Right forelimb (tissue), 1 donor: ENCODE data around the gene HTR3B.
"Not testable (repeated sequence)": the region's sequence is repeated elsewhere in the genome, so short reads cannot be mapped to it uniquely, and the experiment has no call there.

ENCODE experiments used
- DNase-seq: peaks from one replicate; pipeline ENCODE4 v3.0.0-alpha.2; 2018

HTR3B gene

DNA sequence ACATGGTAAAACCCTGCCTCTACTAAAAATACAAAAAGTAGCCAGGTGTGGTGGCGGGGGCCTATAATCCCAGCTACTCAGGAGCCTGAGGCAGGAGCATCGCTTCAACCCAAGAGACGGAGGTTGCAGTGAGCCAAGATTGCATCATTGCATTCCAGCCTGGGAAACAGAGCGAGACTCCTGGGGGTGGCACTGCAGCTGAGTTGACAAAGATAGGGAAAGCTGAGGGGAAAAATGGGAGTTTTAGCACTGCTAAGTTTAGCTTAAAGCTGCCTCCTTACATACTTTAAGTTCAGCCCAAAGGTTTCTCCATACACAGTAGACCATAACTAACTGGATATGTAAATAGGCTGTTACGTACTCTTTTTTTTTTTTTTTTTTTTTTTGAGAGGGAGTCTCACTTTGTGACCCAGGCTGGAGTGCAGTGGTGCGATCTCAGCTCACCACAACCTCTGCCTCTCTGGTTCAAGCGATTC, 20.2 kb upstream of the HTR3B start:
- no peak for DNase-seq

DNA sequence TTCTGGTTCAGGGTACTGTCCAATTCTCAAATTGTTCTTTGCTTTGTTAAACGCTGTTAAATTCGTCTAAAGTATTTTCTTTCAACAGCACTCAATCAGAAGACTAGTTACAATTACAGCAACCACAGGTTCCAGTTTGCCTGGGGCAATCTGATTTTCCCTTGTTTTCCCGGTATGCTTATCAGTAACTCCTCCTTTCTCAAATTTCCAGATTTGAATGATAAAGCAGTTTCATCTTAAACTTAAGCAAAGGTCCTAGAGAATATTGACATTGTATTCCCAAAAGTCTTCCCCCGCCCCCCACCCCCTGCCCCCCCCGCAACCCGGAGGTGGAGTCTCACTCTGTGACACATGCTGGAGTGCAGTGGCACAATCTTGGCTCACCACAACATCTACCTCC, 18.7 kb upstream of the HTR3B start:
- DNase-seq: no peak

DNA sequence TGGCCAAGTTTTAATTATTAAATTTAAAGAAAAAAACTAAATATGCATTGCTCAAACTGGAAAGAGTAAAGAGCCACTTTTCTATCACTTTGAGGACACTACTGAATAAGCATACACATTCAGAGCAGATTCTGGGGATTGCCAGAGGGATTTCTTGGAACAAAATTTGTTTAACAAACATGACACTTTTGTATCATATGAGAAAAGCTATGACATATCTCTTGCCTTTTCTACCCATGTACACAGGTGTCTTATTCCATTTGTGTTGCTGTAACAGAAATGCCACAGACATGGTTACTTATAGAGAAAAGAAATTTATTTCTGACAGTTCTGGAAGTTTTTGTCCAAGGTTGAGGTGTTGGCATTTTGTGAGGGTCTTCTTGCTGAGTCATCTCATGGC, 15.7 kb upstream of the HTR3B start:
- no peak for DNase-seq

DNA sequence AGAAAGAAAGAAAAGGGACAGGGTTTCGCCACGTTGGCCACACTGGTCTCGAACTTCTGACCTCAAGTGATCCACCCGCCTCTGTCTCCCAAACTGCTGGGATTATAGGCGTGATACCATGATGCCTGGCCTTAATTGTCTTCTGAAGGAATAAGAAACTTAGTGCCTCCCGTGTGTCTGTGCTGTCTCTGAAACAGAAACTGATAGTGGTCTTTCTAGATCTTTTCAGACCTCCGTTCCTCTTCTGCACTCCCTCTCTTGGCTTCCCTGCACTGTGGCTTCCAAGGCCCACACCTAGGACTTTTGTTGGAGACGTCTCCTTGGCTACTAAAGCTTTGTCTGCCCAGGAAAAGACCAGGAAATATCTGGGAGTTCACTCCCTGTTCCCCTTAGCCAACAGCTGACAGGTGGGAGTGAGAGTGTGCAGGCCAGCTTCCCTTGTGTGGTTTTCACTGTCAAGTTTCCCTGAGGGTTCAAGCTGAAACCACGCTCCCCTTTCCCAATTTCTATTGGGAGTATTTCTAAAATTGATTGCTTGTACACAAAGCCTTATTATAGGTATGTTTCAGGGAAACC, 10.1 kb upstream of the HTR3B start:
- no peak for DNase-seq

DNA sequence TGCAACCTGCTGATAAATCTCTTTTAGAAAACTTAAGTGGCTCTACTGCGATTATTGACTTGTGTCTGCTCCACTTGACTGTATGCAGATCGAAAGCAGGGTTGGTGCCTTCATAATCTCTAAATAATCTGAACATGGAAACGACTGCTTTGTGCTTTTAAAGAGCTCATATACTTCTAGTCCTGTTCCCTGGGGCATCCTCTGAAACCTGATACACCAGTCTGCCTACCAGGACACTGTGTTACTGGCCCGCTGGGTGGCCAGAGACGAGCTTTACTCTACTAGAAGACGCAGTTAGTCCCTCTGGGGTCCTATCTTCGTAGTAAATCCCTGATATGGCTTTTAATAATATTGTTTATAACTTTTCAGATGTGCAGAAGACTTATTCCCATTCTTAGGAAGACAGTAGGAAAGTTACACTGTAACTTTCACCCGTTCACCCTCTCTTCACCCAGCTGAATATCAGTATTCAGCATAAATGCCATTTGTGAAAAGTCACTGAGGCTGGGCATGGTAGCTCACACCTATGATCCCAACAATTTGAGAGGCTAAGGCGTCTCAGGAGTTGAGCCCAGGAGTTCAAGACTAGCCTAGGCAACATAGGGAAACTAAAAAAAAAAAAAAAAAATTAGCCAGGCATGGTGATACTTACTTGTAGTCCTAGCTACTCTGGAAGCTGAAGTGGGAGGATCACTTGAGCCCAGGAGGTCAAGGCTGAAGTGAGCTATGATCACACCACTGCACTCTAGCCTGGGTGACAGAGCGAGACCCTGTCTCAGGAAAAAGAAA, 9.0 kb upstream of the HTR3B start:
- DNase-seq: no peak

DNA sequence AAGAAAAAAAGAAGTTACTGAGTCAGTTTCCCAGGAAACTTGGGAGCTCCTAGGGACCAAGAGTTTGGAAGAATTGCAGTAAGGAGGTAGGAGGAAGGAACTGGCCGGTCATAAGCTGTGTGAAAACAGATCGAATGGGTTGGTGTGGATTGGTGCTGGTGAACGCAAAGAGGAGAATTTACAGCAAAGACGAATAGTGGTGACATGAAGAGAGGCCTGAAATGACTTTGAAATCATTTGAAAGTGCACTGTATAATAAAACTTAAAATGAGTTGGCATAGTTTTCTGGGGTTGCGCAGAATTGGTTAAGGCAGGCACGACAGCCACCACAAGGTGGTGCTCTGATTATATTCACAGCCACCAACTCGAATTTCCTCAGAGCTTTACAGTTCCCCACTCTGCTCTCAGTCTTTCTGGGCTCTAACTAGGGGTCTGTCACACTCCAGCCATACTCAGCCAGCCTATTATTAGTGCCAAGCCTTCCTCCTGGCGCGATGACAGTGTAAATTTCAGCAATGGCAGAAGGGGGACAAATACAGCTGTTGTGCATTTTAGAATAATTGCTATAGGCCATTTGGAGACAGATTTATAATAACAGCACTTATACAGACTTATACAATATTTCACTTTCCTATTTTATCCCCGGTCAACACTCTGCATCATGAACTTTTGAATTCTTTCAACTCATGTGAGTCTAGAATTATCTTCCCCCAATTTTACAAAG, 8.3 kb upstream of the HTR3B start:
- no peak for DNase-seq

DNA sequence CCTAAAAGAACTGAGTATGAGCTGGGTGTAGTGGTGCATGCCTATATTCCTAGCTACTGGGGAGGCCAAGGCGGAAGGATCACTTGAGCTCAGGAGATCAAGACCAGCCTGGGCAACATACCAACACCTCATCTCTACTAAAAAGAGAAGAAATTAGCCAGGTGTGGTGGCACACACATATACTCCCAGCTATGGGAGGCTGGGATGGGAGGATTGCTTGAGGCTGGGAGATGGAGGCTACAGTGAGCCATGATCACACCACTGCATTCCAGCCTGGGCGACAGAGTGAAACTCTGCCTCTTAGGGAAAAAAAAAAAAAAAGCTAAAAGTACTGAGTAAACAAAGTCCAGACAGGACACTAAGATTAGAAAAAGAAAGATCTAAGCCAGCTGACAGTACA, 3.5 kb upstream of the HTR3B start:
- no peak for DNase-seq

DNA sequence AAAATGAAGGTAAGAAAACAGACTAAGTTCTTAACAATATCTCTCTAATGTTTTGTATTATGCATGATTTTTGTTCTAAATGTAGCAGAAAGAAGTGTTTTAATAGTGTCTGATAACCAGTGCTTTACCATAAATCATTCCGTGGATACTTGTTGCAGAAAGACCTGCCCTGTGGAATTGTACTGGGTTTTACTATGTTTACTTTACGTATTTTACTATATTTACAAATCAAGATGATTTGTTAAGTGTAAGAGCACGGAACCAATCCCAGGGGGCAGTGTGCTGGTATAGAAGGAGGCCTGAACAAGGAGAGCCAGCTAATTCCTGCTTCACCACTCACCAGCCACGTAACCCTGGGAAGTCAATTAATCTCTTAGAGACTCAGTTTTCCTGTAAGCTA, 1.4 kb downstream of the HTR3B start:
- DNase-seq: no peak

DNA sequence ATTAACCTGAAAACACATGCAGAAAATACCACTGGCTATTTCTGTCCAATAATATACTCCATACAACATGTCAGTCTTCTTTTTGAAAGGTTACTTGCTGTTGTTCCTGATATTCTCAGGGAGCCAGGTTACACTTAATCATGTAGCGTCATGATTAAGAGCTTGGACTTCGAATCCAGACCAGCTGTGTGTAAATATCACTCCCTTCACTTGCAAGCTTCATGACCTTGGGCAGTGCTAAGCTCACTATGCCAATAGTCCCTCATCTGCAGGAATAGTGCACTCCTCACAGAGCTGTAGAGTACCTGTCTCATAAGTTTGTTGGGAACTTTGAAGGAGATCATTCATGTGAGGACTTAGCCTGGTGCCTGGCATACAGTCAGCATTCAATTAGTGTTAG, 1.9 kb downstream of the HTR3B start:
- no peak for DNase-seq

DNA sequence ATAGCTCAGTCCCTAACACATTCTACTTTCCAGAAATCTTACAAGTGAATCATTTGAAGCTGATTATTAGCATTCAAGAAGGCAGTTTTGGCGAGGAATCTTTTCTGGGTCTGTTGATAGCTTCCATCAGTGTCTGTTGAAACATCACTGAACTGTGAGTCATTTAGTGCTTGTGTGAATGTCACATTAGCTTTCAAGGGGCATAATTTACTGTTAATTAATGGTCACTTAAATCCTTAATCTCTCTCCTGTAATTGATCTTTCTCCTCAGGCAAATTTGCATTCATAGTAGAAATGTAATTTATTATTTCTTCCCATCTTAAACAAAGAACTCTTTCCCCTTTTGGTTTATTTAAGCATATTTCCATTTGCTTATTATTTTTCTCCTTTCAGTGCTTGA, 2.6 kb downstream of the HTR3B start:
- DNase-seq: no peak

DNA sequence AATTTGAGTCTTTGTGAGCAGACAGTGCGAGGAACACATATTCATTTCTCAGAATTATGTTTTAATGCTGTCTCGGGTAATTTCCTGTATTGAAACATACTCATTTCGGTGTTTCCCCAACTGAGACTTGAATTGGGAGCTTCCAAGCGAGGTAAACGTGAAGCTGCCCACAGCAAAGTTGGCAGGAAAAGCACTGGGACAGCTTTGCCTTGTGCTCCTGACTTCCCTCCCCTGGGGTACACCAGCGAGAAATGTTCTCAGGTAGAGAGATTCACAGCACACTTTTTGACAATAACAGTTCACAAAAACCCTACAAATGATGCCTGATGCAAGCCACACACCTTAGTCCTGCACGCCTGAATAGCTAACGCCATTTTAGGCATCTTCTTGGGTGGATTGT, 3.1 kb downstream of the HTR3B start:
- DNase-seq: no peak

DNA sequence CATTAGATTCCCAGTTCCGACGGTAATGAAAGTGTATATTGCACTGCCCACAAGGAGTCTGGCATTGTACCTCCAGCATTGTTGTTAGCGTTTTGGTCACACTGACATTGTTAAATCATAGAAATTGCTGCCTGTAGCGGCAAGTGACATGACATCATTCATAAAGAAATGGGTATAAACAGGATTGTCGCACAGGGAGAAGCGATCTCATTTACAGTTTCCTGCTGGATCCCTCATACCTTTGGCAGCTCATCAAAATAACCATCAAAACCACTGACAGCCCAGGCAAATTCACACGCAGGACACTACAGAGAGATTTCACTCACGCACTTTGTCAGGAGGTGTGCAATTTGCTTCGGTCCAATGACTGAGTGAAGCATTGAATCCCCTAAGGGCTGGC, 3.5 kb downstream of the HTR3B start:
- DNase-seq: no peak

DNA sequence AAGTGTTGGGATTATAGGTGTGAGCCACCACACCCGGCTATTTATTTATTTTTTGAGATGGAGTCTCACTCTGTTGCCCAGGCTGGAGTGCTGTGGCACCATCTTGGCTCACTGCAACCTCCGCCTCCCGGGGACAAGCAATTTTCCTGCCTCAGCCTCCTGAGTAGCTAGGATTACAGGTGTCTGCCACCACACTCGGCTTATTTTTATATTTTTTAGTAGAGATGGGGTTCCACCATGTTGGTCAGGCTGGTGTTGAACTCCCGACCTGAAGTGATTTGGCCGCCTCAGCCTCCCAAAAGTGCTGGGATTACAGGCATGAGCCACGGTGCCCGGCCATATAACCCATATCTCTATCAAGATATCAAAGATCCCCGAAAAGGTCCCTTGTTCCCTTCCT, 6.9 kb downstream of the HTR3B start:
- not testable (repeated sequence) for DNase-seq

DNA sequence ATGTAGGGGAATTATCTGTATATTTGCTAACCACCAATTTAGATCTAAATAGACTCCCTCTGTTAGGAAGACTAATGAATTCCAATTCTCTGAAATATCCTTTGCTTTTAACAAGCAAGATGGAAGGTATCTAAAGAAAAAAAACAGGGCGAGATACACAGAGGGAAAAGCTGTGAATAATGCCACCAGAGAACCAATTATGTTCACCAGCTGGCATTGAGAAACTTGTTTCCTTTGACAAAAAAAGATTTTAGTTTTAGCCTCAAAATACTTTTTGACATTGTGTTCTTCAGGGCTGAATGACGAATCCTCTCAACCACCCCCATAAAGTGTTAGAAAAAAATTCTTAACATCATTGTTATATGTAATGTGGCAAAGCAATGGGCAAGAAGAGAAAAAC, 19.0 kb downstream of the HTR3B start:
- DNase-seq: no peak

DNA sequence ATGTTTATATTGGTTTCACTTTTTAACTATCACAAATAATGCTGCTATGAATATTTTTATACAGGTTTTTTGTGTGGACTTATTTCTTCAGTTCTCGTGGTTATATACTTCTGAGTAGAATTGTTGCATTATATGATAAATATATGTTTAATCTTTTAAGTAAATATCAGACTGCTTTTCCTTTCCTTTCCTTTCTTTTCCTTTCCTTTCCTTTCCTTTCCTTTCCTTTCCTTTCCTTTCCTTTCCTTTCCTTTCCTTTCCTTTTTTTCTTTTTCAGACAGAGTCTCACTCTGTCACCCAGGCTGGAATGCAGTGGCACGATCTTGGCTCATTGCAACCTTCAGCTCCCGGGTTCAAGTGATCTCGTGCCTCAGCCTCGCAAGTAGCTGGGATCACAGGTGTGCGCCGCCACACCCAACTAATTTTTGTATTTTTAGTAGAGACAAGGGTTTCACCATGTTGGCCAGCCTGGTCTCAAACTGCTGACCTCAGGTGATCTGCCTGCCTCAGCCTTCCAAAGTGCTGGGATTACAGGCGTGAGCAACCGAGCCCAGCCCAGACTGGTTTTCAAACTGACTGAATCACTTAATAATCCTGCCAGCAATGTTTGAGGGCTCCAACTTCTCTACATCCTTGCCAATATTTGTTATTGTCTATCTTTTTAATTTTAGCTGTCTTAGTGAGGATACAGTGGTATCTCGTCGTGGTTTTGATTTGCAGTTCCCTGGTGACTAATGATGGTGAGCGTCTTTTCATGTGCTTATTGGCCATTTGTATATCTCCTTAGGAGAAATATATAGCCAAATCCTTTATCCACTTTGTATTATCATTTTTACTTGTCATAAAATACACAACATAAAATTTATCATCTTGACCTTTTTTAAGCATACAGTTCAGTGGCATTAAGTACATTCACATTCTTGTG, 21.9 kb downstream of the HTR3B start:
- DNase-seq: no peak

DNA sequence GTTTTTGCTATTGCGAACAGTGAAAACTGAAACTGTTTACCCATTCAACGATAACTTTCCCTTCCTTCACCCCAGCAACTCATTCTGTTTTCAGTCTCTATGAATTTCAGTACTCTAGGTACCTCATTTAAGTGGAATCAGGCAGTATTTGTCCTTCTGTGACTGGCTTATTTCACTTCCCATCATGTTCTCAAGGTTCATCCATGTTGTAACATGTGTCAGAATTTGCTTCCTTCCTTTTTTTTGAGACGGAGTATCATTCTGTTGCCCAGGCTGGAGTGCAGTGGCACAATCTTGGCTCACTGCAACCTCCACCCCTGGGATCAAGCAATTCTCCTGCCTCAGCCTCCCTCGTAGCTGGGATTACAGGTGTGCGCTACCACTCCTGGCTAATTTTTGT, 23.7 kb downstream of the HTR3B start:
- no peak for DNase-seq

DNA sequence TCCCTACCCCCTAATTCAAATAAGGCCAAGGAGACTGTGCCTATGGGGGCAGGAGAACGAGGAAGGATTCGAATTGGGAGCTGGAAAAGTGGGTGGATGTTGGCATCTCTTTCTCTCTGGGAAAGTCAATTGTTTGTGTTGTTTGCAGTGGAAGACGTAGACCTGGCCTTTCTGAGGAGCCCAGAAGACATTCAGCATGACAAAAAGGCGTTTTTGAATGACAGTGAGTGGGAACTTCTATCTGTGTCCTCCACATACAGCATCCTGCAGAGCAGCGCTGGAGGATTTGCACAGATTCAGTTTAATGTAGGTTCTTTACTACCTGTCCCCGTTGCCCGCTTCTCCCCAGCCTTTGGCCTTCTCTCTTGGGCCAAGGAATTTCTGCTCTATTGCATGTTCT, 28.2 kb downstream of the HTR3B start:
- DNase-seq: no peak

DNA sequence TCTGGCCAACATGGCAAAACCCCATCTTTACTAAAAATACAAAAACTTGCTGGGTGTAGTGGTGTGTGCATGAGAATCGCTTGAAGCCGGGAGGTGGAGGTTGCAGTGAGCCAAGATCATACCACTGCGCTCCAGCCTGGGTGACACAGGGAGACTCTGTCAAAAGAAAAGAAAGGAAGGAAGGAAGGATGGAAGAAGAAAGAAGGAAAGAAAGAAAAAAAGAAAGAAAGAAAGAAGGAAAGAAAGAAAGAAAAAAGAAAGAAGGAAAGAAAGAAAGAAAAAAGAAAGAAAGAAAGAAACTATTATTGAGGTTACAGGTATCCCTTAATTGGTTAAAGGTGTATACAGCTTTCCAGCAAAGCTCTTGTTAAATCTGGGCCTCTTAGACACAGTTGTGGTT, 29.6 kb downstream of the HTR3B start:
- not testable (repeated sequence) for DNase-seq

DNA sequence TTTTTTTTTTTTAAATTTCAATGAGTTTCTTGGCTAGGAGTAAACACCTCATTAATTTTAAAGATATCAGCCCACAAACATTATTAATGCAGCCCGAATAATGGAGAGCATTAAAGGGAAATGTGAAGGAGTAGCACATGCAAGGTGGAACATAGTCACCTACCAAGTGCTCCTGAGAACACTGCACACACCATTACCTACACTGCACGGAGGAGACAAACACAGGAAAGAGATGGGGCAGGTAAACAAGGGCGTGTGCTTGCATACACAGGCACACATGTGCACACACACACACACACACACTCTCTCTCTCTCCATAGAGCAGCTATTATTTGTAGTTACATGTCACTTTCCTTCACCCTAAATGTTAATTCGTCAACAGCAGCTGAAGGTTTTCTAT, 30.2 kb downstream of the HTR3B start:
- DNase-seq: no peak

DNA sequence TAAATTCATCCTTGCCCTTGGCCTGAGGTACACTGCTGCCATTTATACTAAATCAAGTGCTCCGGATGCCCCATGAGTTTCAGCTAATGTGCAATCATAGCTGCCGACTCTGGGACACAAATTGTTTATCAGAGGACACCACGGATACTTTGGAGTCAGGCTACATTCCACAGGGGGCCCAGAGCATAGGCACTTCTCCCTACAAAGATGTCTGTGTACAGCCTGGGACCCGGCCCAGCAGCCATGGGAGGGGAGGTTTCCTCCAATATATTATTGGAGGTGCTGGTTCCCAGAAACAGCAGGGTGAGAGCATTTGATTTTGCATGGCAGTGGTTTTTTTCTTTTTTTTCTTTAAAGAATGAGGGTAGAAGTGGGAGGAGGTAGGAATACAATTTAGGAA, 31.3 kb downstream of the HTR3B start:
- DNase-seq: no peak

DNA sequence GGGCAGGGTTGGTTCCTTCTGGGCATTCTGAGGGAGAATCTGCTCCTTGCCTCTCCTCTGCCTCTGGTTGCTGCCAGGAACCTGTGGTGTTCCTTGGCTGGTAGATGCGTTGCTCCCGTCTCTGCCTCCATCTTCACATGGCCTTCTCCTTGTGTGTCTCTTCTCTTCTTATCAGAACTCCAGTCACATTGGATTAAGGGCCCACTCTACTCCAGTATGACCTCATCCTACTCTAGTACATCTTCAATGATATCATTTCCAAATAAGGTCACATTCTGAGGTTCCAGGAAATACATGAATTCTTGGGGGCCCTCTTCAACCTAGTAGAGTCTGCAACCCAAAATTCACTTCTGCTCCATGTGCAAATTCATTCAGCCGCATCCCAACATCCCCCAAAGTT, 33.3 kb downstream of the HTR3B start:
- DNase-seq: no peak

DNA sequence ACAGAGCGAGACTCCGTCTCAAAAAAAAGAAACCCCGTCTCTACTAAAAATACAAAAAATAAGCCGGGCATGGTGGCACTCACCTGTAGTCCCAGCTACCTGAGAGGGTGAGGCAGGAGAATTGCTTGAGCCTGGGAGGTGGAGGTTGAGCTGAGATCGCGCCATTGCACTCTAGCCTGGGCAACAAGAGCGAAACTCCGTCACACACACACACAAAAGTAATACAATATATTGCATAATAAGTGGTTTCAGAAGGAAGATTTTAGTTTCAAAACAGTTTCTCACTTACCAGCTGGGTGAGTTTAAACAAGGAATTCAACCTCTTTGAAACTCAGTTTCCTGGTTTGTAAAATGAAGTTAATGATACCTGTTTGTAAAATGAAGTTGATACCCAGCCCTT, 37.7 kb downstream of the HTR3B start:
- DNase-seq: no peak

DNA sequence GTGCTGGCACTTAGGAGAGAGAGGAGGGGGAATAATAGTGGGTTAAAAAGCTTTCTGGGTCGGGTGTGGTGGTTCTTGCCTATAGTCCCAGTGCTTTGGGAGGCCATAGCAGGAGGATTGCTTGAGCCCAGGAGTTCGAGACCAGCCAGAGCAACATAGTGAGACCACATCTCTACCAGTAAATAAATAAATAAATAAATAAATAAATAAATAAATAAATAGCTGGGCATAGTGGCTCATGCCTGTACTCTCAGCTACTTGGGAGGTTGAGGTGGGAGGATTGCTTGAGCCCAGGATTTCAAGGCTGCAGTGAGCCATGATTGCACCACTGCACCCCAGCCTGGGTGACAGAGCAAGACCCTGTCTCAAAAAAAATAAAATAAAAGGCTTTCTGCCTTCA, 41.6 kb downstream of the HTR3B start:
- DNase-seq: not testable (repeated sequence)
